Hematopoietic multipotent progenitor cell treated with erythropoietin and hydrocortisone succinate and interleukin-3 and kit ligand, for 6 days (in vitro differentiated cells): ENCODE data around the gene GALNT9.
"Not testable (repeated sequence)": the region's sequence is repeated elsewhere in the genome, so short reads cannot be mapped to it uniquely, and the experiment has no call there.

ENCODE experiments used
- DNase-seq: peaks from one replicate; pipeline ENCODE4 v3.0.0-alpha.2; 2015

The GALNT9 gene

GRCh38 chr12:132210223-132211055 lies 119.0 kb downstream of the GALNT9 start:
- no peak for DNase-seq

GRCh38 chr12:132209619-132210222 lies 119.7 kb downstream of the GALNT9 start:
- DNase-seq = no peak

- DNase-seq = no peak
These were observed 121.1 kb downstream of the GALNT9 start for GRCh38 chr12:132208153-132208823.

- no peak for DNase-seq
These were observed 122.2 kb downstream of the GALNT9 start for GRCh38 chr12:132207083-132207775.

- DNase-seq = no peak
These were observed 123.3 kb downstream of the GALNT9 start for GRCh38 chr12:132206046-132206434.

GRCh38 chr12:132205271-132206045 lies 123.9 kb downstream of the GALNT9 start:
- DNase-seq = no peak

GRCh38 chr12:132204793-132205270 lies 124.6 kb downstream of the GALNT9 start:
- no peak for DNase-seq

GRCh38 chr12:132204063-132204792 lies 125.2 kb downstream of the GALNT9 start:
- no peak for DNase-seq

- no peak for DNase-seq
These were observed 126.3 kb downstream of the GALNT9 start for GRCh38 chr12:132202929-132203721.

GRCh38 chr12:132201391-132202120 lies 127.8 kb downstream of the GALNT9 start:
- DNase-seq = no peak

- no peak for DNase-seq
These were observed 128.6 kb downstream of the GALNT9 start for GRCh38 chr12:132200800-132201199.

GRCh38 chr12:132199526-132200319 lies 129.7 kb downstream of the GALNT9 start:
- DNase-seq = no peak

GRCh38 chr12:132199101-132199500 lies 130.3 kb downstream of the GALNT9 start:
- no peak for DNase-seq

GRCh38 chr12:132197581-132198354 lies 131.6 kb downstream of the GALNT9 start:
- DNase-seq = no peak

GRCh38 chr12:132196873-132197390 lies 132.5 kb downstream of the GALNT9 start:
- no peak for DNase-seq

GRCh38 chr12:132196038-132196872 lies 133.1 kb downstream of the GALNT9 start:
- no peak for DNase-seq

GRCh38 chr12:132195242-132195641 lies 134.1 kb downstream of the GALNT9 start:
- DNase-seq = not testable (repeated sequence)
